ENCODE measurements around the gene TRMT2A.

- TF ChIP-seq EZH2 (IDR thresholded peaks at IDR 0.05; ENCODE audit: low read length) (no peak), CTCF (optimal IDR thresholded peaks at IDR 0.05 in 1 of 3, IDR thresholded peaks at IDR 0.05 in 1 of 3, conservative IDR thresholded peaks at IDR 0.05 in 1 of 3; ENCODE audit: extremely low read depth in 1 of 3, insufficient read depth in 2 of 3, low read length in 3 of 3) (no peak)
Measured at GRCh38 chr22:20137671-20138416, 20.8 kb upstream of the TRMT2A start.

All from keratinocyte (primary cell).